RWPE1 (cell line): ENCODE measurements around the gene MRPS23.

Source experiments
- CTCF ChIA-PET: fragments of 350-600 bp; sonication (Branson Sonifier 250); formaldehyde crosslinking; extraction: SDS; loops from one replicate; lab custom pipeline; 2021; lab: Yijun Ruan, JAX
- POLR2A ChIA-PET: fragments of 400-600 bp; formaldehyde crosslinking; extraction: SDS; loops from one replicate; lab custom pipeline; 2020; ENCODE audit warnings: antibody characterized with exemption; ENCODE audit not compliant: low non-redundant PET; lab: Yijun Ruan, JAX
- DNase-seq: peaks from one replicate; pipeline ENCODE4 v3.0.0; 2012; ENCODE audit warnings: low spot score
- H3K27ac ChIP-seq: fragments of 450-650 bp; 2 replicates; pipeline ENCODE4 v1.5.1; 2017
- CTCF ChIP-seq: fragments of 450-650 bp; conservative IDR thresholded peaks from 2 replicates; pipeline ENCODE4 v1.5.1; 2017; ENCODE audit warnings: low read depth, mild to moderate bottlenecking

Gene MRPS23

GRCh38 chr17:57823469-57824401 lies 26.1 kb downstream of the MRPS23 start:
- CTCF ChIA-PET = interaction anchor here (1.3 kb wide), 1 partner anchor 9 kb away, joined by 5 read pairs; no protein-coding TSS in a partner anchor
- POLR2A ChIA-PET = no interaction called here
- no peak for DNase-seq
- TF ChIP-seq CTCF = no peak
- no peak overlapping the region for H3K27ac ChIP-seq

- CTCF ChIA-PET = no interaction called here
- no peak overlapping the region for H3K27ac ChIP-seq
- POLR2A ChIA-PET = no interaction called here
- TF ChIP-seq CTCF = no peak
- DNase-seq = no peak
Observed at GRCh38 chr17:57819867-57820266, 30.0 kb downstream of the MRPS23 start.

- no peak for TF ChIP-seq CTCF
- ChIA-PET CTCF (no interaction called here), POLR2A (no interaction called here)
- DNase-seq = peak; percentile 24
- H3K27ac ChIP-seq = no peak overlapping the region
Observed at GRCh38 chr17:57819285-57819684, 30.6 kb downstream of the MRPS23 start.

GRCh38 chr17:57818066-57818465 lies 31.8 kb downstream of the MRPS23 start:
- CTCF ChIA-PET = interaction anchor here (0.9 to 1.2 kb wide), 2 partner anchors 16 to 575 kb away, joined by 4 to 5 read pairs; no protein-coding TSS in a partner anchor
- H3K27ac ChIP-seq = no peak overlapping the region
- POLR2A ChIA-PET = no interaction called here
- TF ChIP-seq CTCF = no peak
- no peak for DNase-seq

- ChIA-PET POLR2A (no interaction called here), CTCF (interaction anchor here (0.9 to 1.2 kb wide), 2 partner anchors 16 to 574 kb away, joined by 4 to 5 read pairs; no protein-coding TSS in a partner anchor)
- no peak overlapping the region for H3K27ac ChIP-seq
- TF ChIP-seq CTCF = no peak
- DNase-seq = no peak
Observed at GRCh38 chr17:57817299-57817698, 32.5 kb downstream of the MRPS23 start.

GRCh38 chr17:57814421-57814820 lies 35.4 kb downstream of the MRPS23 start:
- no peak for DNase-seq
- TF ChIP-seq CTCF = no peak
- POLR2A ChIA-PET = no interaction called here
- H3K27ac ChIP-seq = no peak overlapping the region
- CTCF ChIA-PET = no interaction called here
